ENCODE measurements around the gene MYOM1.
A peak's percentile ranks its signal among the peaks of the same experiment; 100 is the strongest.
"Not testable (repeated sequence)": the region's sequence is repeated elsewhere in the genome, so short reads cannot be mapped to it uniquely, and the experiment has no call there.

MYOM1 gene

DNA sequence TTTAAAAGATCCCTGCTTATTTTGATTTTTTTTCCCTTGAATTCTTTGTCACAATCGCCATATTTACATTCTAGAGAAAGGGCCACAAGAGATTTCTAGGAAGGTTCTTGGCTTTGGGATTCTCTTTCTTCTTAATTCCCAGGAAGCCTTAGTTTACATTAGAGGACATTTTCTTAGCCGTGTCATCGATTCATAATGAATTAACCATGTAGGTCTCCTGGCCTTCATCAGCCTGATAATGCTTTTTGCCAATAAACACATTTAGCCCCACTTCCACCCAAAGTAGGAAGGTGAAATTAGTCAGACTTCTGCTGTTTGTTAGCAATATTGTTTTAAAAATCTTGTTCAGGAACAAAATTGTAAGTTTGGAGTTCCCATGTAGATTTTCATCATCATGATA, 135.6 kb downstream of the MYOM1 start:
- H3K9ac ChIP-seq (ENCODE audit: low read depth, low read length) = no peak overlapping the region

DNA sequence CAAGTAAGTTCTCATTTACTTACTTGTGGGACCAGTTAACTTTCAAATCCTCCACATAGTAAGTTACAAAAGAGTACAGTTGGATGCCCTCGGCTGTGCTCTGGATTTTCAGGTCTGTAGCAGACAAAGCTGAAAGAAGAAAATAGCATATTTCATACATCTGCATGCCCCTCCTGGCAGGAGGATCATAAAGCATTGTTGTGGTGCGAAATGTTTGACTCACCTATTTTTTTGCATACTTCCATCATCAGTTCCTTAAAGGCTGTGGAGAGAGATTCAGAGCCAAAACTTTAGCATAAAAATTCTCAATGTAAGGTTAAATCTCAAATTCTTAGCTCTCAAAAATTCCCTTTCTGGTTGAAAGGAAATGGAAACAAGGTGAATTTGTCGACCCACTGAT, 136.0 kb downstream of the MYOM1 start:
- H3K9ac ChIP-seq (ENCODE audit: low read depth, low read length) = no peak overlapping the region
- H3K27me3 ChIP-seq (ENCODE audit: control insufficient read depth, insufficient read depth, low read length) = no peaks in the 10 kb centered on the region
- no peaks in the 10 kb centered on the region for H3K9me3 ChIP-seq (replicated peaks; ENCODE audit: low read length)
- H3K36me3 ChIP-seq (ENCODE audit: insufficient read depth, low read length) = no peaks in the 10 kb centered on the region
- no peak overlapping the region for H3K4me2 ChIP-seq (ENCODE audit: low read length)
- peaks cover 18% of the 10 kb centered on the region for H3K4me1 ChIP-seq (ENCODE audit: control insufficient read depth, insufficient read depth, low read length)
- no peak overlapping the region for H3K4me3 ChIP-seq (ENCODE audit: low read length)

More for the DNA sequence above, 135.6 kb downstream of the MYOM1 start:
- no peaks in the 10 kb centered on the region for H3K9me3 ChIP-seq (replicated peaks; ENCODE audit: low read length)
- no peaks in the 10 kb centered on the region for H3K36me3 ChIP-seq (ENCODE audit: insufficient read depth, low read length)
- H3K4me3 ChIP-seq (ENCODE audit: low read length) = no peak overlapping the region
- no peaks in the 10 kb centered on the region for H3K27me3 ChIP-seq (ENCODE audit: control insufficient read depth, insufficient read depth, low read length)
- H3K4me1 ChIP-seq (ENCODE audit: control insufficient read depth, insufficient read depth, low read length) = peaks cover 18% of the 10 kb centered on the region
- H3K4me2 ChIP-seq (ENCODE audit: low read length) = no peak overlapping the region

DNA sequence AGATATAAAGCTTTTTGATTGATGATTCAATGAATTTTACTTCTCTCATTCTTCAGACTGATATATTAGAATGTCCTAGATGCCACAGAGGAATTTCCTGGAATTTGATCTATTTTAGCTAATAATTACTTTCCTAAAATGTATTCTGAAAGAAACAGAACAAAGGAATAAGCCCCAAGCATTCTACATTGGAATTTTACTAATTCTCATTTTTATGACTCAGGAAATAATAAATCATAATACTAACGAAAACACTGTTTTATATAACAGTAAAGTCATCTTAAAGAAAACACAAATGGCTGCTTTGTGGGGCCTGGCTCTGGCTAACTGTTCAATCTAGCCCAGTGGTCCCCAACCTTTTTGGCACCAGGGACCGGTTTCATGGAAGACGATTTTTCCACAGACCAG, 138.2 kb downstream of the MYOM1 start:
- no peak overlapping the region for H3K4me3 ChIP-seq (ENCODE audit: low read length)

DNA sequence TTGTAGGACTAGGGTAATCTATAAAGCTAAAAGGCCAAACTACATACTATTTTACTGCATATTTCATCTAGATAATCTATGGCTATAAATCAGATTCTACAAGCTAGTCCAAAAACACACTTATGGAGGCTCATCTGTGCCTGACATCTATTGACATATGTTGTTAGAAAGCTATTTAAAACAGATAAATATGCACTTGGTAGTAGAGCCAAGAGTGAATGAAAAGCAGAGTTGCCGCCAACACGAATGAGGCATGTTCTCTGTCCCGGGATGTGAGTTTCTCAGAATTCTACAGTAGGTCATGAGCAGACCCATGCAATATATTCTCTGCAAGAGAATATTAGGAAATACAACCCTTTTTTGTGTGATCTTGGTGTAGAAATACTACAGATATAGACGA, 140.1 kb downstream of the MYOM1 start:
- H3K4me1 ChIP-seq (ENCODE audit: control insufficient read depth, insufficient read depth, low read length) = peaks cover 11% of the 10 kb centered on the region
- H3K27me3 ChIP-seq (ENCODE audit: control insufficient read depth, insufficient read depth, low read length) = no peaks in the 10 kb centered on the region
- H3K4me2 ChIP-seq (ENCODE audit: low read length) = no peak overlapping the region
- no peaks in the 10 kb centered on the region for H3K9me3 ChIP-seq (replicated peaks; ENCODE audit: low read length)
- no peak overlapping the region for H3K4me3 ChIP-seq (ENCODE audit: low read length)
- no peak overlapping the region for H3K9ac ChIP-seq (ENCODE audit: low read depth, low read length)
- H3K36me3 ChIP-seq (ENCODE audit: insufficient read depth, low read length) = no peaks in the 10 kb centered on the region

More for the DNA sequence above, 138.2 kb downstream of the MYOM1 start:
- H3K4me1 ChIP-seq (ENCODE audit: control insufficient read depth, insufficient read depth, low read length) = peaks cover 11% of the 10 kb centered on the region
- no peak overlapping the region for H3K9ac ChIP-seq (ENCODE audit: low read depth, low read length)
- H3K27me3 ChIP-seq (ENCODE audit: control insufficient read depth, insufficient read depth, low read length) = no peaks in the 10 kb centered on the region
- peak overlapping the region; percentile 23 for H3K4me2 ChIP-seq (ENCODE audit: low read length)
- H3K9me3 ChIP-seq (replicated peaks; ENCODE audit: low read length) = no peaks in the 10 kb centered on the region
- no peaks in the 10 kb centered on the region for H3K36me3 ChIP-seq (ENCODE audit: insufficient read depth, low read length)

DNA sequence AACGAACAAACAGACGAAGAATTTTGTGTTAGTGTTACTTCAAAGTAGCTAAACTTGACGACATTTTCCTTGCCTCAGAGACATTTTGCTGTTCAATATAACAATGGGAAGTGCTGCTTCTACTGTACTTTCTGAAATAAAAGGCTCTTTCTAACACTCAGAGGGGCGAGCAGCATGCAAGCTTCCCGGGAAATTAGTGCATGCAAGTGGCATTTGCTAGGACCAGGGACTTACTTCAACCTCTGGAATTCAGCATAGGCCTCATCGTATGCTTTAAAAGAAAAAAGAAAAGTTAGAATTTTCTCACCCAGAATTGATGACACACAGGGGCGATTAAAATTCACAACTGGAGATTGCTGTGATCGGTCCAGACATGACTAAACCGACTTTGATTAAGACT, 144.3 kb downstream of the MYOM1 start:
- no peak overlapping the region for H3K4me2 ChIP-seq (ENCODE audit: low read length)
- H3K4me1 ChIP-seq (ENCODE audit: control insufficient read depth, insufficient read depth, low read length) = no peaks in the 10 kb centered on the region
- H3K36me3 ChIP-seq (ENCODE audit: insufficient read depth, low read length) = no peaks in the 10 kb centered on the region
- H3K9me3 ChIP-seq (replicated peaks; ENCODE audit: low read length) = no peaks in the 10 kb centered on the region
- no peaks in the 10 kb centered on the region for H3K27me3 ChIP-seq (ENCODE audit: control insufficient read depth, insufficient read depth, low read length)
- no peak overlapping the region for H3K9ac ChIP-seq (ENCODE audit: low read depth, low read length)
- H3K4me3 ChIP-seq (ENCODE audit: low read length) = no peak overlapping the region

DNA sequence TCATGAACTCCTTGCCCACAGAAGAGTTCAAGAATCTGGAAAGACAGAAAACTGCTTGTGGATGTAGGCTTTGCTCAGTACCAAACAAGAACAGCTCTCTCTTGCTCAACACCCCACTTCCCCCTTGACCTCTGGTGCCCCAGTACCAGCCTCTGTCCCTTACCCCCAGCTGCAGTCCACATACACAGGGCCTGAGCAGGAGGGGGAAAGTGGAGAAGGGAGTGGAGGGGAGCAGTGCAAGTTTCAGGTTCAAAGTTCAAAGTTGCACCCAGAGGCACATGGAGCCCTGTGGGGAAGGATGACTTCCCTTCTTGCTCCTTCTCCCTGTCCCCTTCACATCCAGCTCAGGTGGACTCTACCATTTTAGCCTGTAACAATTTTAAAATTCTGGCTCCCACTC, 145.7 kb downstream of the MYOM1 start:
- Histone ChIP-seq H3K36me3 (ENCODE audit: insufficient read depth, low read length) (no peaks in the 10 kb centered on the region), H3K4me3 (ENCODE audit: low read length) (no peak overlapping the region), H3K4me2 (ENCODE audit: low read length) (no peak overlapping the region), H3K27me3 (ENCODE audit: control insufficient read depth, insufficient read depth, low read length) (no peaks in the 10 kb centered on the region), H3K4me1 (ENCODE audit: control insufficient read depth, insufficient read depth, low read length) (no peaks in the 10 kb centered on the region), H3K9me3 (replicated peaks; ENCODE audit: low read length) (no peaks in the 10 kb centered on the region), H3K9ac (ENCODE audit: low read depth, low read length) (no peak overlapping the region)

GRCh38 chr18:3073353-3073752, 146.4 kb downstream of the MYOM1 start:
- not testable (repeated sequence) for H3K27me3 ChIP-seq (ENCODE audit: control insufficient read depth, insufficient read depth, low read length); H3K4me1 ChIP-seq (ENCODE audit: control insufficient read depth, insufficient read depth, low read length); H3K9ac ChIP-seq (ENCODE audit: low read depth, low read length); H3K9me3 ChIP-seq (replicated peaks; ENCODE audit: low read length); H3K4me3 ChIP-seq (ENCODE audit: low read length); H3K4me2 ChIP-seq (ENCODE audit: low read length); H3K36me3 ChIP-seq (ENCODE audit: insufficient read depth, low read length)

DNA sequence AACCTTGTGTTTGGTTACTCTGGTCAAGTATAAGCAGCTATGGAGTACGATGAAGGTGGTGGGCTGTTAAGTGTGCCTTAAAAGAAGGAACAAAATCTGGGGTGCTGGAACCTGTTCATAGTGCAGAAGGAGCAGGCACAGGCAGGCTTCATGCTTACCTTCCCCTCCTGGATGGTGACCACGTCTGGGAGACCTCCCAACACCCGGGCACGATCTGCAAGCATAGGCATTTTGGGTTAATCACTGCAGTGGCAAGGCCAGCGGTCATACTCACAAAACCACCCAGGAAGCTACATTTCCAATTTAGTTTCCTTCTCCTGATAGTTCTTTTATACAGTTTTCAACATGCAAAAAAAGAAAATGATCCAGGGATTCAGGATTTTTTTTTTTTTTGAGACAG, 148.1 kb downstream of the MYOM1 start:
- no peaks in the 10 kb centered on the region for H3K36me3 ChIP-seq (ENCODE audit: insufficient read depth, low read length)

GRCh38 chr18:3069671-3070433, 149.9 kb downstream of the MYOM1 start:
- Histone ChIP-seq H3K27me3 (ENCODE audit: control insufficient read depth, insufficient read depth, low read length) (no peaks in the 10 kb centered on the region), H3K4me3 (ENCODE audit: low read length) (no peak overlapping the region), H3K9me3 (replicated peaks; ENCODE audit: low read length) (no peaks in the 10 kb centered on the region), H3K4me1 (ENCODE audit: control insufficient read depth, insufficient read depth, low read length) (no peaks in the 10 kb centered on the region), H3K9ac (ENCODE audit: low read depth, low read length) (no peak overlapping the region), H3K36me3 (ENCODE audit: insufficient read depth, low read length) (no peaks in the 10 kb centered on the region), H3K4me2 (ENCODE audit: low read length) (no peak overlapping the region)

More for the DNA sequence above, 148.1 kb downstream of the MYOM1 start:
- H3K4me2 ChIP-seq (ENCODE audit: low read length) = no peak overlapping the region
- H3K9me3 ChIP-seq (replicated peaks; ENCODE audit: low read length) = no peaks in the 10 kb centered on the region
- no peaks in the 10 kb centered on the region for H3K4me1 ChIP-seq (ENCODE audit: control insufficient read depth, insufficient read depth, low read length)
- no peak overlapping the region for H3K9ac ChIP-seq (ENCODE audit: low read depth, low read length)
- no peak overlapping the region for H3K4me3 ChIP-seq (ENCODE audit: low read length)
- H3K27me3 ChIP-seq (ENCODE audit: control insufficient read depth, insufficient read depth, low read length) = no peaks in the 10 kb centered on the region

DNA sequence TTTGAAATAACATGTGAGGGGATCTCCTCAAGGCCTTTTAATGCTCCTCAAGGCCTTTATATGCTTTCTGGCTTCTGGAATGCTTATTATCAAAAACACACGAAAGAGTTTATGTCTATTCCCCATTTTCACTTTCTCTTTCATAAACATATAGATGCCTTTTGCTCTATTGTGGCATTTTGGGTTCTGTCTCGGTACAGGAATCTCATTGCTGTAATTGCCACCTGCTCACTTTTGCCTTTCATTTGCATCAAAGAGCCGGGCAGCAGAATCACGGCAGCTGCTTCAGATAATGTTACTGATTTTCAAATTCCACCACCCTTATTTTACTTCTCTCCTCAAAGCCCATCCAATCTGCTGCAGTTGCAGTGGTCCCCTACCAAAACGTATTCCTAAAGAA, 152.0 kb downstream of the MYOM1 start:
- no peaks in the 10 kb centered on the region for H3K27me3 ChIP-seq (ENCODE audit: control insufficient read depth, insufficient read depth, low read length)
- no peak overlapping the region for H3K4me2 ChIP-seq (ENCODE audit: low read length)
- no peaks in the 10 kb centered on the region for H3K4me1 ChIP-seq (ENCODE audit: control insufficient read depth, insufficient read depth, low read length)
- H3K9ac ChIP-seq (ENCODE audit: low read depth, low read length) = no peak overlapping the region
- no peaks in the 10 kb centered on the region for H3K9me3 ChIP-seq (replicated peaks; ENCODE audit: low read length)
- H3K4me3 ChIP-seq (ENCODE audit: low read length) = no peak overlapping the region
- no peaks in the 10 kb centered on the region for H3K36me3 ChIP-seq (ENCODE audit: insufficient read depth, low read length)

GRCh38 chr18:3067165-3067661, 152.6 kb downstream of the MYOM1 start:
- no peaks in the 10 kb centered on the region for H3K9me3 ChIP-seq (replicated peaks; ENCODE audit: low read length)
- H3K36me3 ChIP-seq (ENCODE audit: insufficient read depth, low read length) = no peaks in the 10 kb centered on the region
- no peaks in the 10 kb centered on the region for H3K4me1 ChIP-seq (ENCODE audit: control insufficient read depth, insufficient read depth, low read length)
- no peak overlapping the region for H3K4me2 ChIP-seq (ENCODE audit: low read length)
- H3K4me3 ChIP-seq (ENCODE audit: low read length) = no peak overlapping the region
- no peak overlapping the region for H3K9ac ChIP-seq (ENCODE audit: low read depth, low read length)
- no peaks in the 10 kb centered on the region for H3K27me3 ChIP-seq (ENCODE audit: control insufficient read depth, insufficient read depth, low read length)
